Fibroblast of lung (primary cell): ENCODE data around the gene DLG5.

ENCODE experiments used
- CTCF ChIP-seq, 2 donors: IDR thresholded peaks in 1 of 2; conservative IDR thresholded peaks in 1 of 2; 1 replicate in 1 of 2; 2 replicates in 1 of 2; pipeline ENCODE4 v1.5.1; 2011 to 2012; ENCODE audit warnings: low read length in 2 of 2, control low read depth in 1 of 2, inconsistent platforms in 1 of 2, low read depth in 1 of 2, mild to moderate bottlenecking in 1 of 2
- EZH2 ChIP-seq: IDR thresholded peaks from 2 replicates; pipeline ENCODE4 v1.5.1; 2012; ENCODE audit warnings: low read length, control low read depth, mild to moderate bottlenecking; ENCODE audit errors: missing control alignments

GRCh38 chr10:77888356-77888703 lies 38.2 kb downstream of the DLG5 start:
- TF ChIP-seq EZH2 (no peak), CTCF (conservative IDR thresholded peaks at IDR 0.05 in 1 of 2, IDR thresholded peaks at IDR 0.05 in 1 of 2; ENCODE audit: low read depth in 1 of 2, low read length in 2 of 2) (no peak)
